Astrocyte of the cerebellum (primary cell): Measurements from ENCODE around the gene CEMIP.

ENCODE experiments used
- DNase-seq: peaks from one replicate; pipeline ENCODE4 v3.0.0-alpha.2; 2011; ENCODE audit warnings: low read depth
- H3K4me3 ChIP-seq: 2 replicates; pipeline ENCODE4 v1.5.1; 2011; ENCODE audit warnings: mild to moderate bottlenecking, low read depth, low read length, moderate library complexity
- CTCF ChIP-seq: IDR thresholded peaks from 2 replicates; pipeline ENCODE4 v1.5.1; 2012; ENCODE audit warnings: low read length, low read depth, moderate library complexity, mild to moderate bottlenecking; ENCODE audit errors: missing control alignments
- in situ Hi-C: cut with HindIII; loops from 2 replicates; pipeline ENCODE4 v1.10.0; 2017; ENCODE audit warnings: low sequenced_read_pairs

Gene CEMIP

GRCh38 chr15:80855206-80855605, 76.0 kb downstream of the CEMIP start:
- no peak for TF ChIP-seq CTCF
- in situ Hi-C loops = no loop called here
- H3K4me3 ChIP-seq = no peak overlapping the region

DNA sequence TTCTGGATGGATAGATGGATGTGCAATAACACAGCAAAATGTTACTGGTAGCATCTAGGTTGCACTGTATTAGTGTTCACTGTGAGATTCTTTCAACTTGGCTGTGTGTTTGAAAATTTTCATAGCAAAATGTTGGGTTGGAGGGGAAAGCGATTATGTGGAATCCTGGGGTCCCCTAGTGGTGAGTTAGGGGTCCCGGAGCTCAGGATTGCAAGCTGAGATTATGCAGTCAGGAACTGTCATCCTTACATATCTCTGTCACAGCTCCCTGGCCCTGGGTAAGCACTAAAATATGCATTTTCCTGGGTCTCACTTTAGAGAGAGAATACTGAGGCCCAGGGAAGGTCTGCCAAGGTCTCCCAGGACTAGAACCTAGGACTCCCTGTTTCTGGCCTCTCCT, 77.2 kb downstream of the CEMIP start:
- peak; percentile 53 for TF ChIP-seq CTCF
- DNase-seq = no peak
- in situ Hi-C loops = no loop called here
- H3K4me3 ChIP-seq = no peak overlapping the region

More at GRCh38 chr15:80855206-80855605, 76.0 kb downstream of the CEMIP start:
- no peak for DNase-seq

DNA sequence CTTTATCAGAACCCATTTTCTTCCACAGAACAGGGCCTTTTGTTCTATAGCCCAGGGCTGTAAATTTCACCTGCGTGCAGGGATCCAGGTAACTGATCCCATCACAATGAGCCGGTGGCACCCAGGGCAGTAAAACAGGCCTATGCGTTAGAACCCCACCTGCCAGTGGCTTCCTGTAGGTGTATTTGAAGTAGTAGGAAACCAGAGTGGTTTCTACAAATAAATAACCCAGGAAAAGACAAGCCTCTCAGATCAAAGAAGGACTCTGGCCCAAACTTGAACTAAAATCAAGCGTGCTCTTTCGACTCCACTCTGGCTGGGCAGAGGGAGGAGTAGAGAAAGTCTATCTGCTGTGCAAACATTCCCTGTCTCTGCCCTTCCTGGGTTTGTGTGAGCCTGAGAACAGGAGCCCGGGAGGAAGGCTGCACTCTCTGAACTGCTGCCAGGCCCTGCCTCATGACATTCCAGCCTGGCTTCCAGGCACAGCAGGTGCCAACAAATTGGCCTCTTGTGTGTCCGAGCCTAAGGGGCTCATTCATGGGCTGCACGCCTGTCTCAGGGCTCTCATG, 77.7 kb downstream of the CEMIP start:
- peak; percentile 57 for DNase-seq
- no peak for TF ChIP-seq CTCF
- in situ Hi-C loops = no loop called here
- no peak overlapping the region for H3K4me3 ChIP-seq

DNA sequence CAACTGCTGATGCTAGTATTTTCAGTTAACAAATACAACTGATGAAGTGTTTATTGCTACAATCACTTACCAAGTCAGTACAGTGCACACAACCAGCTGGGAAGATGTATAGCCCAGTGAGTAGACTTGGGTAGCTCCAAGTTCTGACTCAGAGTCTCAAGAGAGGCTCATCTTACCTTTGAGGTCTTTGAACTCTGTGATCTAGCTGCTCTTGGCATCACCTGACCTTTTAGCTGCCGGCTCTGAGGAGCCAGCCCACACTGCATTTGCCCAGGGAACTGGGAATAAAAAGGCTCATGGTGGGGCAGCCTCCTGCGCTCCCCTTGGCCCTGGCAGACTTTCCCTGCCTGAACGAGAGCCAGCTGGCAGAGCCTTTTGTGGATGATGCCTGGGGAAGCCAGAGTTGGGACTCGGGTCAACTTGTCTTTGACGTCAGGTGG, 82.6 kb downstream of the CEMIP start:
- in situ Hi-C loops = loop anchor here (5.0 to 10.0 kb wide), 2 partner anchors 74 to 103 kb away; no protein-coding TSS in a partner anchor
- H3K4me3 ChIP-seq = no peak overlapping the region
- no peak for DNase-seq
- TF ChIP-seq CTCF = no peak

- no peak for TF ChIP-seq CTCF
- in situ Hi-C loops = loop anchor here (5.0 to 10.0 kb wide), 2 partner anchors 77 to 100 kb away; no protein-coding TSS in a partner anchor
- no peak overlapping the region for H3K4me3 ChIP-seq
- DNase-seq = no peak
These were observed 85.5 kb downstream of the CEMIP start for GRCh38 chr15:80864666-80865065.

GRCh38 chr15:80866936-80867335, 87.8 kb downstream of the CEMIP start:
- no peak for TF ChIP-seq CTCF
- DNase-seq = no peak
- in situ Hi-C loops = loop anchor here (10.0 kb wide), 1 partner anchor 98 kb away; no protein-coding TSS in a partner anchor
- H3K4me3 ChIP-seq = no peak overlapping the region

DNA sequence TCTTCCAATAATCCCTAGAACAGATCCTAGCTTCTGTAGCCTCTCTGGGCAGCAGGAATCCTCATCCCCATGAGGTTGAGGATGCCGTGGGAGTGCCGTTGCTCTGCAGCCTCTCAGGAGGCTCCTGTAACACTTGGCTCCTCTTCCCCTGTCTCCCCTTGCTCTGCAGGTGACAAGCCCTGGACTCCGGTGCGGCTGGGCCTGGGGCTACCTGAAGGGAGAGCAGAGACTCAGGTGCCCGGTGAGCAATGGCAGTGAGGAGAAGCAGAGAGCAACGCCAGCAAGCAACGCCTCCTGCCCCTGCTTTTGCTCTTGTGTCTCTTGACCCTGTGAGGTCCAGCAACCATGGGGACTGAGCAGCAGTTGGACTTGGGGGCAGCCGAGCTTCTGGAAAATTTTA, 91.2 kb downstream of the CEMIP start:
- in situ Hi-C loops = no loop called here
- TF ChIP-seq CTCF = no peak
- DNase-seq = no peak
- no peak overlapping the region for H3K4me3 ChIP-seq
